NCI-H748 treated with DMSO at 0.1 percent for 48 hours (cell line): Measurements from ENCODE around the gene COL23A1.
"Not testable (repeated sequence)": the region's sequence is repeated elsewhere in the genome, so short reads cannot be mapped to it uniquely, and the experiment has no call there.

Experiments used
- DNase-seq: peaks from one replicate; lab custom pipeline; 2025; lab: John Stamatoyannopoulos, UW

COL23A1 gene

GRCh38 chr5:178237431-178238312 is 352.5 kb downstream of the COL23A1 start:
- DNase-seq: no peak

- no peak for DNase-seq
These were observed 353.5 kb downstream of the COL23A1 start for GRCh38 chr5:178236679-178237078.

GRCh38 chr5:178236126-178236525 is 354.1 kb downstream of the COL23A1 start:
- no peak for DNase-seq

GRCh38 chr5:178235588-178235974 is 354.6 kb downstream of the COL23A1 start:
- no peak for DNase-seq

- DNase-seq: peak; percentile 27
These were observed 355.2 kb downstream of the COL23A1 start for GRCh38 chr5:178234750-178235587.

- no peak for DNase-seq
These were observed 356.0 kb downstream of the COL23A1 start for GRCh38 chr5:178234121-178234749.

GRCh38 chr5:178232920-178233429 is 357.2 kb downstream of the COL23A1 start:
- no peak for DNase-seq

- peak; percentile 19 for DNase-seq
These were observed 357.9 kb downstream of the COL23A1 start, which contains the start of gene PHYKPL for GRCh38 chr5:178232124-178232919. PHYKPL (minus strand) TSS chr5:178232802; CDS start chr5:178232550, 252 bp downstream.

GRCh38 chr5:178231539-178232123 is 358.6 kb downstream of the COL23A1 start:
- DNase-seq: no peak

GRCh38 chr5:178230879-178231538 is 359.2 kb downstream of the COL23A1 start:
- DNase-seq: no peak

GRCh38 chr5:178229861-178230260 is 360.3 kb downstream of the COL23A1 start:
- no peak for DNase-seq

GRCh38 chr5:178229111-178229510 is 361.1 kb downstream of the COL23A1 start:
- DNase-seq: not testable (repeated sequence)

GRCh38 chr5:178228609-178229008 is 361.6 kb downstream of the COL23A1 start:
- no peak for DNase-seq

GRCh38 chr5:178227929-178228328 is 362.3 kb downstream of the COL23A1 start:
- DNase-seq: no peak

- no peak for DNase-seq
These were observed 363.0 kb downstream of the COL23A1 start for GRCh38 chr5:178227138-178227659.

- no peak for DNase-seq
These were observed 365.0 kb downstream of the COL23A1 start for GRCh38 chr5:178225174-178225573.

- DNase-seq: no peak
These were observed 365.8 kb downstream of the COL23A1 start for GRCh38 chr5:178224403-178224802.

GRCh38 chr5:178223828-178224335 is 366.3 kb downstream of the COL23A1 start:
- no peak for DNase-seq

- no peak for DNase-seq
These were observed 366.9 kb downstream of the COL23A1 start for GRCh38 chr5:178223196-178223773.
